H1 (cell line): Measurements from ENCODE around the gene GNAQ. TPM values are rescaled to one million over a fixed set of nuclear protein-coding genes. Genes with fewer than 3 reads are reported as not detected.

Experiments used
- BACH1 ChIP-seq: IDR thresholded peaks from 2 replicates; pipeline ENCODE4 v1.6.1; 2012; ENCODE audit warnings: low read length, improper control_type of control experiment
- CBX8 ChIP-seq: fragments of 300-800, 300-1000 bp; sonication (generic); IDR thresholded peaks from 2 replicates; pipeline ENCODE4 v1.7.1; 2016; ENCODE audit warnings: low read depth, low read length, borderline replicate concordance
- CHD1 ChIP-seq: IDR thresholded peaks from 2 replicates; pipeline ENCODE4 v1.6.1; 2012; ENCODE audit warnings: low read depth, low read length, improper control_type of control experiment
- CHD2 ChIP-seq: IDR thresholded peaks from 2 replicates; pipeline ENCODE4 v1.6.1; 2012; ENCODE audit warnings: low read length, improper control_type of control experiment
- EP300 ChIP-seq, 2 experiments: IDR thresholded peaks; 1 replicate in 1 of 2; 2 replicates in 1 of 2; pipeline ENCODE4 v1.6.1; 2011 to 2012; ENCODE audit warnings: low read depth in 2 of 2, low read length in 2 of 2, mild to moderate bottlenecking in 2 of 2, borderline replicate concordance in 1 of 2, inconsistent platforms in 1 of 2, moderate library complexity in 1 of 2
- JUND ChIP-seq: IDR thresholded peaks from 2 replicates; pipeline ENCODE4 v1.6.1; 2011; ENCODE audit warnings: mild to moderate bottlenecking, improper control_type of control experiment, low read length
- POLR2A ChIP-seq, 2 experiments: IDR thresholded peaks; 1 replicate in 1 of 2; 2 replicates in 1 of 2; pipeline ENCODE4 v1.6.1; 2011; ENCODE audit warnings: low read depth in 2 of 2, low read length in 2 of 2, mild to moderate bottlenecking in 2 of 2; ENCODE audit errors: control extremely low read depth in 1 of 2
- POU5F1 ChIP-seq: IDR thresholded peaks from 2 replicates; pipeline ENCODE4 v1.6.1; 2011; ENCODE audit warnings: low read depth, mild to moderate bottlenecking, low read length, moderate library complexity
- SIN3A ChIP-seq, 2 experiments: IDR thresholded peaks in 1 of 2; conservative IDR thresholded peaks in 1 of 2; 2 replicates each; pipeline ENCODE4 v1.6.1; 2011 to 2012; ENCODE audit warnings: low read length in 2 of 2, improper control_type of control experiment in 1 of 2, low read depth in 1 of 2, mild to moderate bottlenecking in 1 of 2
- SRF ChIP-seq: IDR thresholded peaks from 2 replicates; pipeline ENCODE4 v1.6.1; 2011; ENCODE audit warnings: mild to moderate bottlenecking, low read depth, low read length, moderate library complexity
- polyA plus RNA-seq, 7 experiments: library from polyadenylated mRNA; depleted of rRNA in 3 of 7; stranded (reverse) in 5 of 7; unstranded in 2 of 7; fragments of >200 nt in 5 of 7; fragments of 200-250 nt in 2 of 7; gene quantifications; 1 replicate in 5 of 7; 2 replicates in 1 of 7; 4 replicates in 1 of 7; pipeline versions ENCODE4 v1.2.1 to v1.2.3, GENCODE V29; 2011 to 2013; ENCODE audit warnings: missing spikeins in 2 of 7, mixed read lengths in 2 of 7
- total RNA-seq: library from RNA; stranded (reverse); fragmentation: NEBNext Ultra II Directional; extraction: Animal tissue kit (Norgen Biotek cat#: 25700); gene quantifications from 2 replicates; pipeline ENCODE4 v1.2.1, GENCODE V29; 2021
- TF ChIP-seq, protein P1 (sequence below): IDR thresholded peaks from 2 replicates; pipeline ENCODE4 v1.6.1; 2011; ENCODE audit warnings: low read depth, mild to moderate bottlenecking, low read length; ENCODE audit not compliant: insufficient read depth
- TF ChIP-seq, protein P2 (sequence below): IDR thresholded peaks from 2 replicates; pipeline ENCODE4 v1.6.1; 2011; ENCODE audit warnings: low read length, improper control_type of control experiment
- TF ChIP-seq, protein P3 (sequence below): IDR thresholded peaks from 2 replicates; pipeline ENCODE4 v1.6.1; 2012; ENCODE audit warnings: inconsistent platforms

Gene GNAQ
- total and polyA plus RNA-seq, 2 of the 8 experiments (the other 6 are each of a cell fraction or from before 2014, with no cell fraction given) = 22.8 to 63.8 TPM

- TF ChIP-seq POU5F1 (no peak), POLR2A (IDR thresholded peaks at IDR 0.05; ENCODE audit: control extremely low read depth in 1 of 2, low read depth in 2 of 2, low read length in 2 of 2) (no peak), CHD2 (no peak), SIN3A (conservative IDR thresholded peaks at IDR 0.05 in 1 of 2, IDR thresholded peaks at IDR 0.05 in 1 of 2; ENCODE audit: low read depth in 1 of 2, low read length in 2 of 2) (no peak), SRF (no peak), CBX8 (no peak), CHD1 (no peak), JUND (no peak), BACH1 (no peak), EP300 (IDR thresholded peaks at IDR 0.05; ENCODE audit: borderline replicate concordance in 1 of 2, low read depth in 2 of 2, low read length in 2 of 2) (no peak)
- TF ChIP-seq, protein P1, sequence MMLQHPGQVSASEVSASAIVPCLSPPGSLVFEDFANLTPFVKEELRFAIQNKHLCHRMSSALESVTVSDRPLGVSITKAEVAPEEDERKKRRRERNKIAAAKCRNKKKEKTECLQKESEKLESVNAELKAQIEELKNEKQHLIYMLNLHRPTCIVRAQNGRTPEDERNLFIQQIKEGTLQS = no peak
- TF ChIP-seq, protein P2, sequence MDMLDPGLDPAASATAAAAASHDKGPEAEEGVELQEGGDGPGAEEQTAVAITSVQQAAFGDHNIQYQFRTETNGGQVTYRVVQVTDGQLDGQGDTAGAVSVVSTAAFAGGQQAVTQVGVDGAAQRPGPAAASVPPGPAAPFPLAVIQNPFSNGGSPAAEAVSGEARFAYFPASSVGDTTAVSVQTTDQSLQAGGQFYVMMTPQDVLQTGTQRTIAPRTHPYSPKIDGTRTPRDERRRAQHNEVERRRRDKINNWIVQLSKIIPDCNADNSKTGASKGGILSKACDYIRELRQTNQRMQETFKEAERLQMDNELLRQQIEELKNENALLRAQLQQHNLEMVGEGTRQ = no peak
- TF ChIP-seq, protein P3, sequence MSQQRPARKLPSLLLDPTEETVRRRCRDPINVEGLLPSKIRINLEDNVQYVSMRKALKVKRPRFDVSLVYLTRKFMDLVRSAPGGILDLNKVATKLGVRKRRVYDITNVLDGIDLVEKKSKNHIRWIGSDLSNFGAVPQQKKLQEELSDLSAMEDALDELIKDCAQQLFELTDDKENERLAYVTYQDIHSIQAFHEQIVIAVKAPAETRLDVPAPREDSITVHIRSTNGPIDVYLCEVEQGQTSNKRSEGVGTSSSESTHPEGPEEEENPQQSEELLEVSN = no peak
Measured at GRCh38 chr9:77977210-77977611, 54.4 kb downstream of the GNAQ start (continued).
